Hematopoietic multipotent progenitor cell treated with erythropoietin and hydrocortisone succinate and interleukin-3 and kit ligand, for 4 days (in vitro differentiated cells): ENCODE measurements around the gene NOTCH2.

Experiments
- DNase-seq: peaks from one replicate; pipeline ENCODE4 v3.0.0-alpha.2; 2015

NOTCH2 gene

GRCh38 chr1:119937198-119937597, 132.3 kb downstream of the NOTCH2 start:
- no peak for DNase-seq

GRCh38 chr1:119935915-119936314, 133.5 kb downstream of the NOTCH2 start:
- DNase-seq: no peak

GRCh38 chr1:119935373-119935772, 134.1 kb downstream of the NOTCH2 start:
- DNase-seq: no peak

GRCh38 chr1:119933397-119933796, 136.1 kb downstream of the NOTCH2 start:
- no peak for DNase-seq

- no peak for DNase-seq
These were observed 139.7 kb downstream of the NOTCH2 start for GRCh38 chr1:119929643-119930315.

GRCh38 chr1:119926553-119926952, 142.9 kb downstream of the NOTCH2 start:
- no peak for DNase-seq

- no peak for DNase-seq
These were observed 144.2 kb downstream of the NOTCH2 start for GRCh38 chr1:119924948-119925898.

- DNase-seq: peak; percentile 7
These were observed 149.1 kb downstream of the NOTCH2 start for GRCh38 chr1:119920104-119920968.

GRCh38 chr1:119919241-119919640, 150.2 kb downstream of the NOTCH2 start:
- no peak for DNase-seq

GRCh38 chr1:119918301-119918700, 151.2 kb downstream of the NOTCH2 start:
- no peak for DNase-seq

GRCh38 chr1:119917304-119918055, 152.0 kb downstream of the NOTCH2 start:
- no peak for DNase-seq

GRCh38 chr1:119915517-119915916, 153.9 kb downstream of the NOTCH2 start:
- no peak for DNase-seq

- no peak for DNase-seq
These were observed 155.4 kb downstream of the NOTCH2 start for GRCh38 chr1:119914071-119914470.

- no peak for DNase-seq
These were observed 156.5 kb downstream of the NOTCH2 start for GRCh38 chr1:119912963-119913362.

GRCh38 chr1:119911775-119912174, 157.7 kb downstream of the NOTCH2 start:
- DNase-seq: no peak

- DNase-seq: peak; percentile 68
These were observed 158.8 kb downstream of the NOTCH2 start for GRCh38 chr1:119910618-119911017.

GRCh38 chr1:119909890-119910596, 159.4 kb downstream of the NOTCH2 start:
- no peak for DNase-seq

- DNase-seq: no peak
These were observed 160.8 kb downstream of the NOTCH2 start for GRCh38 chr1:119908661-119909060.

GRCh38 chr1:119906927-119907652, 162.4 kb downstream of the NOTCH2 start:
- no peak for DNase-seq

- DNase-seq: no peak
These were observed 166.0 kb downstream of the NOTCH2 start for GRCh38 chr1:119903443-119903835.
